Panc1 (cell line): ENCODE measurements around the gene DAD1. TPM values are rescaled to one million over a fixed set of nuclear protein-coding genes. Genes with fewer than 3 reads are reported as not detected.
A peak's percentile ranks its signal among the peaks of the same experiment; 100 is the strongest.

Source experiments
- ATAC-seq: fragments of 200-7000 bp; cut with Tn5 transposase; 2 replicates; pipeline ENCODE4 v1.9.1; 2020; ENCODE audit warnings: mild to moderate bottlenecking, moderate library complexity
- BruUV-seq: library from RNA; stranded (reverse); fragments of 400-500 nt; replicated peaks from 2 replicates; lab custom pipeline; 2021; lab: Mats Ljungman, UMichigan
- CTCF ChIA-PET: fragments of 300-600 bp; sonication (Branson Sonifier 250); formaldehyde crosslinking; loops from one replicate; lab custom pipeline; 2022; ENCODE audit warnings: antibody characterized with exemption; lab: Charles Lee
- POLR2A ChIA-PET: fragments of 300-600 bp; sonication (Branson Sonifier 250); formaldehyde crosslinking; loops from one replicate; lab custom pipeline; 2022; ENCODE audit warnings: antibody characterized with exemption; lab: Charles Lee
- DNase-seq: peaks from one replicate; pipeline ENCODE4 v3.0.0-alpha.2; 2010; ENCODE audit warnings: low read depth, low spot score
- H3K27ac ChIP-seq: 2 replicates; pipeline ENCODE4 v1.5.1; 2011; ENCODE audit warnings: mild to moderate bottlenecking, low read length, inconsistent platforms
- H3K27me3 ChIP-seq: fragments of 200-500 bp; sonication (Bioruptor generic); 2 replicates; pipeline ENCODE4 v1.6.0; 2014; ENCODE audit warnings: low read length, inconsistent platforms; ENCODE audit not compliant: control insufficient read depth, insufficient read depth
- H3K36me3 ChIP-seq: fragments of 200-500 bp; sonication (Bioruptor generic); 2 replicates; pipeline ENCODE4 v1.5.1; 2014; ENCODE audit warnings: inconsistent platforms, mild to moderate bottlenecking, low read length, moderate library complexity; ENCODE audit not compliant: control insufficient read depth, insufficient read depth
- H3K4me1 ChIP-seq: 2 replicates; pipeline ENCODE4 v1.5.1; 2011; ENCODE audit warnings: inconsistent platforms, mild to moderate bottlenecking, low read length, moderate library complexity; ENCODE audit not compliant: control insufficient read depth, insufficient read depth
- H3K4me3 ChIP-seq, 2 experiments: 2 replicates each; pipeline ENCODE4 v1.5.1; 2011 to 2012; ENCODE audit warnings: low read depth in 2 of 2, low read length in 2 of 2, mild to moderate bottlenecking in 2 of 2, inconsistent platforms in 1 of 2, moderate library complexity in 1 of 2
- H3K9me3 ChIP-seq: fragments of 200-500 bp; sonication (Bioruptor generic); 2 replicates; pipeline ENCODE4 v1.5.1; 2014; ENCODE audit warnings: low read depth, mild to moderate bottlenecking, inconsistent platforms, low read length, moderate library complexity; ENCODE audit not compliant: control insufficient read depth, insufficient read depth
- CTCF ChIP-seq: fragments of 450-650 bp; IDR thresholded peaks from 2 replicates; pipeline ENCODE4 v1.5.1; 2017; ENCODE audit warnings: mild to moderate bottlenecking
- POLR2AphosphoS5 ChIP-seq: IDR thresholded peaks from 2 replicates; pipeline ENCODE4 v1.6.1; 2012; ENCODE audit warnings: mild to moderate bottlenecking, low read depth, low read length, moderate library complexity
- REST ChIP-seq, 2 experiments: IDR thresholded peaks; 2 replicates each; pipeline ENCODE4 v1.6.1; 2011 to 2012; ENCODE audit warnings: low read depth in 2 of 2, control low read depth in 1 of 2, low read length in 1 of 2, mild to moderate bottlenecking in 1 of 2, moderate library complexity in 1 of 2; ENCODE audit not compliant: insufficient read depth in 1 of 2
- SIN3A ChIP-seq: IDR thresholded peaks from 2 replicates; pipeline ENCODE4 v1.6.1; 2012; ENCODE audit warnings: low read depth, mild to moderate bottlenecking, low read length, moderate library complexity, borderline replicate concordance; ENCODE audit not compliant: insufficient read depth
- TCF7L2 ChIP-seq: IDR thresholded peaks from 2 replicates; pipeline ENCODE4 v1.6.1; 2011; ENCODE audit warnings: mild to moderate bottlenecking, low read depth, low read length, inconsistent platforms
- in situ Hi-C: cut with HindIII; loops from 2 replicates; pipeline ENCODE4 v1.10.0; 2016; ENCODE audit warnings: low sequenced_read_pairs, low pct_unique_long_range_greater_than_20kb
- intact Hi-C: fragments of 100-400 bp; cut with micrococcal nuclease; formaldehyde crosslinking; loops from one replicate; pipeline ENCODE4 v1.10.0; 2022; ENCODE audit not compliant: unreplicated experiment
- total RNA-seq: library from RNA; stranded (reverse); gene quantifications from one replicate; pipeline ENCODE4 v1.2.1, GENCODE V29; 2021; ENCODE audit not compliant: unreplicated experiment

DAD1 gene
- total RNA-seq, 1 experiment from 2014 or later, result 163 TPM

GRCh38 chr14:22572562-22573058 lies 16.4 kb downstream of the DAD1 start:
- BruUV-seq, result no TSS peak
- no peak for ATAC-seq
- POLR2A ChIA-PET, result no interaction called here
- in situ Hi-C loops (no loop called here), intact Hi-C loops (no loop called here)
- H3K4me3 ChIP-seq, result no peak overlapping the region
- no peaks in the 10 kb centered on the region for H3K4me1 ChIP-seq
- no peak for TF ChIP-seq POLR2AphosphoS5
- TF ChIP-seq REST (IDR thresholded peaks at IDR 0.05; ENCODE audit: insufficient read depth in 1 of 2, low read depth in 2 of 2, low read length in 1 of 2), result no peak
- TF ChIP-seq SIN3A, result no peak
- no peak for TF ChIP-seq CTCF
- no peak for TF ChIP-seq TCF7L2
- DNase-seq, result no peak
- H3K36me3 ChIP-seq, result peaks cover 14% of the 10 kb centered on the region
- H3K27ac ChIP-seq, result no peak overlapping the region
- no peaks in the 10 kb centered on the region for H3K9me3 ChIP-seq
- CTCF ChIA-PET, result no interaction called here
- no peaks in the 10 kb centered on the region for H3K27me3 ChIP-seq

DNA sequence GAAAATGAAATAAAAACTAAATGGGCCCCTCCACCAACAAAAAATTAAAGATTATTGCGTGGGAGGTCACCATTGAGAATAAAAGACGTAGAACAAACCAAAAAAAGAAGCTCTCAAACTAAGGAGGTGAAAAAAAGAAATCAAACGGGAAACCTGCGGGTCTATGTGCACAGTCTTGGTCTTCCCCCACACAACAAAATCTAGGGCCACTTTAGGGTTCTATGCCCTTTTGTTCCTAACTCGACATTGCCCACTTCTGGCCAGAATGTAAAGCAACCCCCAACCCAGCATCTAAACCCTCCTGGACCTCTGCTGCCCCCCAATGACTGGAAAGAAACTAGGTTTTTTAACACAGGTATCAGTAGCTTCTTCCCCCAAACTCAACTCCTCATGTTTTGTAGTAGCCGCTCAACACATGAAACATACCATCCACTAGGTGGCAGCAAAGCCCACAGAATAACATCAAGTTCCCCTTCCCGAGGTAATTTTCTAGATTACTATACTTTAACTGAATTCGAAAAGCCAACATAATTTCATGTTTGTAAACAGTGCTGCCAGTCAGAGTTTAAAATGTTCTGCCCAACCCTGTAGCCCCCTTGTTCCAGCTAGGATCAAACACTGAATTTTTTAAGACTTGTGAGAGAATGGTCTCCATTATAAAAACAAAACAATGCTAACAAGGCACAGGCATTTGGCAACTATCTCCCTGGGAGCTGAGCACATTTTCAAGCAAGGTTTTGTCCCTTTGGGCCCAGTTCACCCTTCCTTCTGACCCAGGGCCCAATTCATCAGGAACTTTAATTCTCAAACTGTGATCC lies 18.7 kb downstream of the DAD1 start:
- TF ChIP-seq REST (IDR thresholded peaks at IDR 0.05; ENCODE audit: insufficient read depth in 1 of 2, low read depth in 2 of 2, low read length in 1 of 2), result no peak
- TF ChIP-seq TCF7L2, result 0 out of 2 replicates have a peak, but pooled peaks have one; percentile 33
- peak; percentile 76 for TF ChIP-seq CTCF
- TF ChIP-seq SIN3A, result no peak
- TF ChIP-seq POLR2AphosphoS5, result no peak
- peaks cover 20% of the 10 kb centered on the region for H3K36me3 ChIP-seq
- in situ Hi-C loops (no loop called here), intact Hi-C loops (loop anchor here (2.0 kb wide), 1 partner anchor 82 kb away; no protein-coding TSS in a partner anchor)
- DNase-seq (peak; percentile 59), ATAC-seq (peak; percentile 73)
- ChIA-PET CTCF (interaction anchor here (0.6 to 1.0 kb wide), 7 partner anchors 8 to 253 kb away, joined by 3 to 13 read pairs (median 3); no protein-coding TSS in a partner anchor), POLR2A (no interaction called here)
- H3K27ac ChIP-seq, result no peak overlapping the region
- H3K9me3 ChIP-seq, result no peaks in the 10 kb centered on the region
- no TSS peak for BruUV-seq
- no peaks in the 10 kb centered on the region for H3K27me3 ChIP-seq
- no peaks in the 10 kb centered on the region for H3K4me1 ChIP-seq
- H3K4me3 ChIP-seq, result no peak overlapping the region
